GM21360 (cell line): ENCODE data around the gene KIF18A.
"Not testable (repeated sequence)": the region's sequence is repeated elsewhere in the genome, so short reads cannot be mapped to it uniquely, and the experiment has no call there.

Source experiments
- ATAC-seq: cut with Tn5 transposase; IDR thresholded peaks from one replicate; pipeline ENCODE4 v1.9.1; 2021; ENCODE audit warnings: mild to moderate bottlenecking, moderate library complexity; ENCODE audit not compliant: unreplicated experiment

The KIF18A gene

GRCh38 chr11:28107191-28107749 lies 686 bp downstream of the KIF18A start:
- peak; percentile 1 for ATAC-seq

- no peak for ATAC-seq
These were observed 1.5 kb downstream of the KIF18A start for GRCh38 chr11:28106353-28107043.

GRCh38 chr11:28105869-28106268 lies 2.1 kb downstream of the KIF18A start:
- ATAC-seq, result no peak

GRCh38 chr11:28104984-28105383 lies 3.0 kb downstream of the KIF18A start:
- ATAC-seq, result no peak

GRCh38 chr11:28104425-28104824 lies 3.5 kb downstream of the KIF18A start:
- no peak for ATAC-seq

- not testable (repeated sequence) for ATAC-seq
These were observed 5.7 kb downstream of the KIF18A start for GRCh38 chr11:28102300-28102699.

GRCh38 chr11:28100665-28101064 lies 7.3 kb downstream of the KIF18A start:
- no peak for ATAC-seq

- ATAC-seq, result no peak
These were observed 8.2 kb downstream of the KIF18A start for GRCh38 chr11:28099715-28100114.

- no peak for ATAC-seq
These were observed 9.7 kb downstream of the KIF18A start for GRCh38 chr11:28098257-28098656.

- ATAC-seq, result no peak
These were observed 15.2 kb downstream of the KIF18A start for GRCh38 chr11:28092786-28093185.

GRCh38 chr11:28090052-28090749 lies 17.8 kb downstream of the KIF18A start:
- ATAC-seq, result no peak

- ATAC-seq, result no peak
These were observed 18.6 kb downstream of the KIF18A start for GRCh38 chr11:28089378-28089777.

- ATAC-seq, result not testable (repeated sequence)
These were observed 20.3 kb downstream of the KIF18A start for GRCh38 chr11:28087693-28088092.

GRCh38 chr11:28087192-28087591 lies 20.8 kb downstream of the KIF18A start:
- ATAC-seq, result not testable (repeated sequence)

GRCh38 chr11:28086569-28086968 lies 21.4 kb downstream of the KIF18A start:
- no peak for ATAC-seq

GRCh38 chr11:28083118-28083517 lies 24.8 kb downstream of the KIF18A start:
- no peak for ATAC-seq

GRCh38 chr11:28077521-28077920 lies 30.4 kb downstream of the KIF18A start:
- no peak for ATAC-seq

- no peak for ATAC-seq
These were observed 35.6 kb downstream of the KIF18A start for GRCh38 chr11:28072321-28072720.

GRCh38 chr11:28071305-28071704 lies 36.7 kb downstream of the KIF18A start:
- ATAC-seq, result no peak

- ATAC-seq, result no peak
These were observed 49.6 kb downstream of the KIF18A start for GRCh38 chr11:28058333-28058732.

- ATAC-seq, result no peak
These were observed 53.1 kb downstream of the KIF18A start for GRCh38 chr11:28054821-28055220.
